ENCODE measurements around the gene COP1.

Gene COP1

DNA sequence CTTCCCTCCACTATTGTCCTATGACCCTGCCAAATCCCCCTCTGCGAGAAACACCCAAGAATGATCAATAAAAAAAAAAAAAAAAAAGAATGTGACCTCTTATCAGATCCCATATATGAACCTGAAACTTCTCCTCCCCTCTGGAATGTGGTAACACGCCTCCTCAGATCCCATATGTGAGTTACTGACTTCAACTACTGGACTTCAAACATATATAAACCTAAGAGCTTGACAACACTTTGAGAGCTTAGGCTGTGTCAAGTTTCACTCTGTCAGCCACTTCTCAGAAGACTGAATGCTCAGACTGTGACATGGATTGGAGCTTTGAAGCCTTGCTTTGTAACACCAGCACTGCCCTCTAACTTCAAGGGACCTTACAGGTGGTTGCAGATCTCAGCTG, 148.4 kb downstream of the COP1 start:
- TF ChIP-seq, protein P1, sequence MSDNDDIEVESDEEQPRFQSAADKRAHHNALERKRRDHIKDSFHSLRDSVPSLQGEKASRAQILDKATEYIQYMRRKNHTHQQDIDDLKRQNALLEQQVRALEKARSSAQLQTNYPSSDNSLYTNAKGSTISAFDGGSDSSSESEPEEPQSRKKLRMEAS (IDR thresholded peaks at IDR 0.05; ENCODE audit: low read depth, low read length): no peak
- TF ChIP-seq, protein P2, sequence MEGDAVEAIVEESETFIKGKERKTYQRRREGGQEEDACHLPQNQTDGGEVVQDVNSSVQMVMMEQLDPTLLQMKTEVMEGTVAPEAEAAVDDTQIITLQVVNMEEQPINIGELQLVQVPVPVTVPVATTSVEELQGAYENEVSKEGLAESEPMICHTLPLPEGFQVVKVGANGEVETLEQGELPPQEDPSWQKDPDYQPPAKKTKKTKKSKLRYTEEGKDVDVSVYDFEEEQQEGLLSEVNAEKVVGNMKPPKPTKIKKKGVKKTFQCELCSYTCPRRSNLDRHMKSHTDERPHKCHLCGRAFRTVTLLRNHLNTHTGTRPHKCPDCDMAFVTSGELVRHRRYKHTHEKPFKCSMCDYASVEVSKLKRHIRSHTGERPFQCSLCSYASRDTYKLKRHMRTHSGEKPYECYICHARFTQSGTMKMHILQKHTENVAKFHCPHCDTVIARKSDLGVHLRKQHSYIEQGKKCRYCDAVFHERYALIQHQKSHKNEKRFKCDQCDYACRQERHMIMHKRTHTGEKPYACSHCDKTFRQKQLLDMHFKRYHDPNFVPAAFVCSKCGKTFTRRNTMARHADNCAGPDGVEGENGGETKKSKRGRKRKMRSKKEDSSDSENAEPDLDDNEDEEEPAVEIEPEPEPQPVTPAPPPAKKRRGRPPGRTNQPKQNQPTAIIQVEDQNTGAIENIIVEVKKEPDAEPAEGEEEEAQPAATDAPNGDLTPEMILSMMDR (IDR thresholded peaks at IDR 0.05; ENCODE audit: low read depth, low read length): no peak
- TF ChIP-seq POLR2A (IDR thresholded peaks at IDR 0.05; ENCODE audit: extremely low read depth, insufficient read length) (no peak), MYC (IDR thresholded peaks at IDR 0.05; ENCODE audit: low read depth, low read length) (no peak)
- no peak for DNase-seq (ENCODE audit: low read depth)
- no peak overlapping the region for H3K4me3 ChIP-seq (ENCODE audit: low read depth, low read length)

DNA sequence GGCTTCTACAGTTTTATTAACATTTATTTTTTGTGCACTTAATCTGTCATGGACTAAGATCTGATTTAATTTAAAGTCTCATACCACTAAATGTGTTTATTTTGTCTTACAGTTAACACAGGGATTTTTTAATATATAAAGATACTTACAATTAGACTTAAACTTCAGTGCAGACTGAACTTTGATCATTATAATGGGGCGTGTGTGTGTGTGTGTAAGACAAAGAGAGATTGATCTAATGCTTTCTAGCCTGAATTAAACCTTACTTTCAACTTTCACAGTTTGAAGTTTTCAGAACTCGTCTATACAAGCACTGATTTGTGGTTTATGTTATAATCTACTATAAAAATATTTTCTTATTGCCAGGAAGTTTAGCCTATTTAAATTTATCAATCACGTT, 150.8 kb downstream of the COP1 start:
- H3K4me3 ChIP-seq (ENCODE audit: low read depth, low read length): no peak overlapping the region
- TF ChIP-seq POLR2A (IDR thresholded peaks at IDR 0.05; ENCODE audit: extremely low read depth, insufficient read length): no peak
- TF ChIP-seq, protein P2 (IDR thresholded peaks at IDR 0.05; ENCODE audit: low read depth, low read length): no peak
- TF ChIP-seq, protein P1 (IDR thresholded peaks at IDR 0.05; ENCODE audit: low read depth, low read length): no peak
- no peak for TF ChIP-seq MYC (IDR thresholded peaks at IDR 0.05; ENCODE audit: low read depth, low read length)
- DNase-seq (ENCODE audit: low read depth): no peak

DNA sequence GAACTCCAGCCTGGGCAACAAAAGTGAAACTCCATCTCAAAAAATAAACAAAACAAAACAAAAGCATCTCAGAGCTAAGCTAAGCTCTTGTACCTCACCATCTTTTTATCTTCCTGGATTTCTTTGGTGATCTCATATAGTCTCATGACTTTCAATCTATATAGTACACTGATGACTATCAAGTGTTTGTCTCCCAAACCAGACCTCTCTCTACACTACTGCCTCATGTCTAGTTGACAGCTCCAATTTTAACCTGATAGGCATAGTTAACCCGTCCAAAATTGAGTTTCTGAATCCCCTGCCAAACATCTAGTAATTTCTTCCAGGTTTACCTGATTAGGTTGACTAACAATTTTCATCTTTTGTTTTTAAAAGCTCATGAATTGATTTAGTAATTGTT, 151.7 kb downstream of the COP1 start:
- DNase-seq (ENCODE audit: low read depth): no peak
- no peak overlapping the region for H3K4me3 ChIP-seq (ENCODE audit: low read depth, low read length)
- no peak for TF ChIP-seq MYC (IDR thresholded peaks at IDR 0.05; ENCODE audit: low read depth, low read length)
- no peak for TF ChIP-seq POLR2A (IDR thresholded peaks at IDR 0.05; ENCODE audit: extremely low read depth, insufficient read length)
- TF ChIP-seq, protein P1 (IDR thresholded peaks at IDR 0.05; ENCODE audit: low read depth, low read length): no peak
- TF ChIP-seq, protein P2 (IDR thresholded peaks at IDR 0.05; ENCODE audit: low read depth, low read length): no peak

DNA sequence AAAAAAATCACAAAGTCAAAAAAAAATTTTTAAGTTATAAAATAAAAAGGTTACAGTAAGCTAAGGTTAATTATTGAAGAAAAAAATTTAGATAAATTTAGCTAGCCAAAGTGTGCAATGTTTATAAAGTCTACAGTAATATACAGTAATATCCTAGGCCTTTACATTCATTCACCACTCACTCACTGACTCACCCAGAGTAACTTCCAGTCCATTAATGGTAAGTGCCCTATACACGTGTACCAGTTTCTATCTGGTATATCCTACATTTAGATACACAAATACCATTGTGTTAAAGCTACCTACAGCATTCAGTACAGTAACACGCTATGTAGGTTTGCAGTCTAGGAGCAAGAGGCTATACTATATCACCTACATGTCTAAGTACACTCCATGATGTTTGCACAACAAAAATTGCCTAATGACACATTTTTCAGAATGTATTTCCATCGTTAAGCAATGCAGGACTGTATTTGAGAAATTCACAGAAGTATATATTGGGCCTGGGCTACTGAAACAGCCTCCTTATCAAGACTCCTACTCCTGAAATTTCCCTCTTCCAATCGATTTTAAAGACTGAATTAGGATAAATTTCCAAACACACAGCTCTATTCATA, 155.1 kb downstream of the COP1 start:
- peak; percentile 3 for DNase-seq (ENCODE audit: low read depth)
- no peak overlapping the region for H3K4me3 ChIP-seq (ENCODE audit: low read depth, low read length)
- TF ChIP-seq, protein P2 (IDR thresholded peaks at IDR 0.05; ENCODE audit: low read depth, low read length): no peak
- TF ChIP-seq, protein P1 (IDR thresholded peaks at IDR 0.05; ENCODE audit: low read depth, low read length): no peak
- no peak for TF ChIP-seq POLR2A (IDR thresholded peaks at IDR 0.05; ENCODE audit: extremely low read depth, insufficient read length)
- no peak for TF ChIP-seq MYC (IDR thresholded peaks at IDR 0.05; ENCODE audit: low read depth, low read length)

DNA sequence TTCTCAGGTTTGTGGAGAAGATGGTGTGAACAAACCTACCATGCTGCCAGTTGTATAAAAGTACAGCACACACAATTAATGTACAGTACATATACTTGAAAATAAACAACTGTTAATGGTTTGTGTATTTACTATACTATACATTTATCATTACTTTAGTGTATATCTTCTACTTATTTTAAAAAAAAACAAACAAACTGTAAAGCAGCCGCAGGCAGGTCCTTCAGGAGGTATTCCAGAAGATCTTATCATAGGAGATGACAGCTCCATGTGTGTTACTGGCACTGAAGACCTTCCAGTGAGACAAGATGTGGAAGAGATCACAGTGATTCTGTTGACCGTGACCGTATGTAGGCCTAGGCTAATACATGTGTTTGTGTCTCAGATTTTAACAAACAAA, 155.7 kb downstream of the COP1 start:
- no peak for DNase-seq (ENCODE audit: low read depth)
- TF ChIP-seq POLR2A (IDR thresholded peaks at IDR 0.05; ENCODE audit: extremely low read depth, insufficient read length): no peak
- TF ChIP-seq, protein P2 (IDR thresholded peaks at IDR 0.05; ENCODE audit: low read depth, low read length): no peak
- TF ChIP-seq, protein P1 (IDR thresholded peaks at IDR 0.05; ENCODE audit: low read depth, low read length): no peak
- no peak for TF ChIP-seq MYC (IDR thresholded peaks at IDR 0.05; ENCODE audit: low read depth, low read length)
- H3K4me3 ChIP-seq (ENCODE audit: low read depth, low read length): no peak overlapping the region

All from NB4 (cell line).